K562 (cell line): ENCODE results near the gene ANKRD24. TPM values are rescaled to one million over a fixed set of nuclear protein-coding genes. Genes with fewer than 3 reads are reported as not detected.

Experiments used
- ARID1B ChIP-seq: fragments of 450-650 bp; IDR thresholded peaks from 2 replicates; pipeline ENCODE4 v1.6.1; 2016; ENCODE audit warnings: antibody characterized with exemption, mild to moderate bottlenecking, inconsistent platforms
- E2F3 ChIP-seq: fragments of 250-450 bp; sonication (Bioruptor Pico); IDR thresholded peaks from 2 replicates; pipeline ENCODE4 v1.4.0; 2020; ENCODE audit warnings: mild to moderate bottlenecking
- ELF1 ChIP-seq: fragments of 200-800 bp; sonication (Bioruptor generic); IDR thresholded peaks from 2 replicates; pipeline ENCODE4 v1.6.1; 2016; ENCODE audit warnings: missing genetic modification characterization, missing compliant biosample characterization
- ETV6 ChIP-seq, 3 experiments: fragments of 150-350 bp in 1 of 3; sonication (generic) in 1 of 3; formaldehyde crosslinking in 1 of 3; IDR thresholded peaks; 2 replicates each; pipeline versions ENCODE4 v1.6.1 to v1.8.0; 2014 to 2022; ENCODE audit warnings: borderline replicate concordance in 2 of 3, low read depth in 2 of 3, antibody characterized with exemption in 1 of 3, low read length in 1 of 3, mild to moderate bottlenecking in 1 of 3, missing genetic modification reagents in 1 of 3
- MITF ChIP-seq: IDR thresholded peaks from 2 replicates; pipeline ENCODE4 v1.6.1; 2014; ENCODE audit warnings: antibody characterized with exemption
- NEUROD1 ChIP-seq: fragments of 150-350 bp; IDR thresholded peaks from 2 replicates; pipeline ENCODE4 v1.6.1; 2014; ENCODE audit warnings: borderline replicate concordance, low read length, low read depth; ENCODE audit not compliant: partially characterized antibody
- PATZ1 ChIP-seq: fragments of 250-450 bp; sonication (Bioruptor Pico); IDR thresholded peaks from 2 replicates; pipeline ENCODE4 v1.5.0; 2020; ENCODE audit warnings: mild to moderate bottlenecking, borderline replicate concordance
- REST ChIP-seq, 2 experiments: fragments of 450-650 bp; formaldehyde crosslinking in 1 of 2; IDR thresholded peaks; 2 replicates each; pipeline versions ENCODE4 v1.4.0 to v1.6.1; 2014 to 2020; ENCODE audit warnings: mild to moderate bottlenecking in 2 of 2, borderline replicate concordance in 1 of 2, low read depth in 1 of 2
- TFAM ChIP-seq: fragments of 250-450 bp; sonication (Bioruptor Pico); conservative IDR thresholded peaks from 2 replicates; pipeline ENCODE4 v1.5.0; 2021; ENCODE audit warnings: mild to moderate bottlenecking, moderate library complexity
- ZC3H11A ChIP-seq: IDR thresholded peaks from 2 replicates; pipeline ENCODE4 v1.6.1; 2012; ENCODE audit warnings: low read depth, low read length, improper control_type of control experiment
- ZNF12 ChIP-seq: sonication (generic); formaldehyde crosslinking; IDR thresholded peaks from 2 replicates; pipeline ENCODE4 v1.4.0; 2020; ENCODE audit warnings: mild to moderate bottlenecking, missing genetic modification reagents
- ZNF23 ChIP-seq: fragments of 250-450 bp; sonication (Bioruptor Pico); IDR thresholded peaks from 2 replicates; pipeline ENCODE4 v1.4.0; 2020; ENCODE audit warnings: mild to moderate bottlenecking
- polyA plus RNA-seq, 8 experiments: library from polyadenylated mRNA; depleted of rRNA in 4 of 8; stranded (reverse) in 5 of 8; unstranded in 3 of 8; fragments of >200 nt; fragmentation: Nextera tagmentation in 2 of 8; fragmentation: Illumina TruSeq in 1 of 8; extraction: Ambion mirVana in 2 of 8; extraction: Trizol in 1 of 8; gene quantifications; 2 replicates each; pipeline versions ENCODE4 v1.2.1 to v1.2.3, GENCODE V29; 2011 to 2014; ENCODE audit warnings: inconsistent platforms in 1 of 8, missing spikeins in 1 of 8
- total RNA-seq, 7 experiments: library from RNA; depleted of rRNA in 6 of 7; stranded (reverse); fragments of >200 nt in 6 of 7; fragmentation: Illumina TruSeq in 2 of 7; extraction: Trizol in 2 of 7; gene quantifications; 2 replicates each; pipeline versions ENCODE4 v1.2.1 to v1.2.3, GENCODE V29; 2011 to 2021; ENCODE audit warnings: low replicate concordance in 1 of 7

The ANKRD24 gene
- total and polyA plus RNA-seq, 9 of the 15 experiments (the other 6 are each of a cell fraction or from before 2014, with no cell fraction given): 0.07 to 0.12 (median 0.09) TPM; not detected in 5

- TF ChIP-seq ARID1B (peak; percentile 14; the same call in 1 of the 2 replicates), ETV6 (IDR thresholded peaks at IDR 0.05; ENCODE audit: borderline replicate concordance in 1 of 2, low read depth in 2 of 2, low read length in 1 of 2) (peak in 1 of 2 experiments; percentile 77; a peak in 1 of 4 replicates), ETV6 (CRISPR knock-in tag; IDR thresholded peaks at IDR 0.05; ENCODE audit: borderline replicate concordance) (0 out of 2 replicates have a peak, but pooled peaks have one; percentile 8), ZNF12 (CRISPR knock-in tag) (no peak), ELF1 (tag) (peak; percentile 82), ZNF23 (CRISPR knock-in tag) (no peak), ZC3H11A (no peak), MITF (no peak), REST (IDR thresholded peaks at IDR 0.05; ENCODE audit: borderline replicate concordance) (no peak), REST (CRISPR knock-in tag; IDR thresholded peaks at IDR 0.05; ENCODE audit: low read depth) (no peak), TFAM (CRISPR knock-in tag) (no peak), NEUROD1 (peak; percentile 60), PATZ1 (CRISPR knock-in tag) (no peak), E2F3 (CRISPR knock-in tag) (no peak)
Measured at GRCh38 chr19:4182084-4182810, at the start of gene ANKRD24, which contains the start of gene SIRT6 (continued).
